Stimulated activated CD4-positive, alpha-beta T cell treated with anti-CD3 and anti-CD28 coated beads, Interleukin-2, amount 100 ng/mL, for 4 hours (primary cell): Measurements from ENCODE around the gene MARK1.

Source experiments
- DNase-seq: peaks from one replicate; pipeline ENCODE4 v3.0.0-alpha.2; 2020; ENCODE audit warnings: low read depth

The MARK1 gene

GRCh38 chr1:220527908-220528678 is at the start of gene MARK1:
Gene MARK1, plus strand, starts transcription at chr1:220528136. Its CDS starts 687 bp downstream, at chr1:220528823.
- no peak for DNase-seq

DNA sequence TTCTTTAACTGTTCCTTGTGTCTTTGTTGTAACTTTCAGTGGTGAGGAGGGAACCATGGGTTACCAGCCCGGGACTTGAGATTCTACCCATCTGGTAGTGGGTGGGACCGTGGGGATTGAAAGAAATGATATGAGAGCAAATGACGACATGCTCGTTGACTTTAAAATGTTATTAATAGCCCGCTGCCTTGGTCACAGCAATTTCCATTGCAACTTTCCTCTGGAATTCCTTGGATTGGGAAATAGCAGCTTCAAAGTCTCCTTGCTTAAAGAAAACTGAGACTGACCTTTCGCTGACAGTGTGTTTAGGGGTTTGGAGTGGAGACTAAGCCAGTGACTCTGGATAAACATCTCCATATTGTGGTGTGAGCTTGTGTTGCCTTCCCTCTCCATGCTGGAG is 44.2 kb upstream of the MARK1 start:
- DNase-seq = no peak

GRCh38 chr1:220484135-220484534 is 43.8 kb upstream of the MARK1 start:
- DNase-seq = no peak

- DNase-seq = no peak
Measured at GRCh38 chr1:220485131-220485530, 42.8 kb upstream of the MARK1 start.

GRCh38 chr1:220485791-220486190 is 42.1 kb upstream of the MARK1 start:
- no peak for DNase-seq

- no peak for DNase-seq
Measured at GRCh38 chr1:220487297-220487820, 40.6 kb upstream of the MARK1 start.

- no peak for DNase-seq
Measured at GRCh38 chr1:220491891-220492290, 36.0 kb upstream of the MARK1 start.

GRCh38 chr1:220497220-220497947 is 30.6 kb upstream of the MARK1 start:
- no peak for DNase-seq

DNA sequence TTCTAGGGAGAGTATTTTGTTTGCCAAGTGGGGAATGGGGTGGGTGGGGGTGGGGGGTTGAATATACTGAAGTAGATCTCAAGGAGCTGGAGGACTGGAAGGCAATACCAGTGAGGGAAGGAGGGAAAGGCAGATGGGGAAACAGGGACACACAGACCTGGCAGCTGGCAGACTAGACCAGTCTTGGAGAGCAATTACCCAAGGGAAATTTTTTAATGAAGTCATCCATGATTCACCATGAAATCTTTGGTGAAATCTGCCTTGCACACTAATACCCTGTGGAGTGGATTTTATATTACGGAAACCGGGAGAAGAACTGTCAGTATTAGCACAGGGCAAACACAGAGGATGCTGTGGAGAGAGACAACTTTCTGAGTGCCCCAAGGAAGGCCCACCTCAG is 29.7 kb upstream of the MARK1 start:
- no peak for DNase-seq

- DNase-seq = no peak
Measured at GRCh38 chr1:220500372-220500771, 27.6 kb upstream of the MARK1 start.

DNA sequence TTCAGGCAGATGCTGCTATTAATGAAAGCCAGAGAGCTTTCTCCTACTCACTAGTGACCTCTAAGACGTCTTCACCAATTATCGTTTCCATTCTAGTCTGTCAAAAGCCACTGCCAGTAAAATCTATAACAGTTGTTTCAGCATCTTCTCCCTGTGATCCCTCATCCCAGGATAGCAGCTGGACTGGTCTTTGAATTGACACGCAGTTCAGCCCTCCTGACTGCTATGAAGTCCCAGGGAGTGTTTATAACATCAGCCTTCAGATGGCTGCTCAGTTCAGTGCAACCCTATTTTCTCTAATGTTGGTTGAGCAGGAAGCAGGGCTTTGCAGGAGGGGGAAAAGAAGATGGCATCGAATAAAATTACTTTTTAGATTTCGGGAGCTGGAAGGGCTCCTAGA is 23.6 kb upstream of the MARK1 start:
- DNase-seq = no peak

- no peak for DNase-seq
Measured at GRCh38 chr1:220507085-220507484, 20.9 kb upstream of the MARK1 start.

DNA sequence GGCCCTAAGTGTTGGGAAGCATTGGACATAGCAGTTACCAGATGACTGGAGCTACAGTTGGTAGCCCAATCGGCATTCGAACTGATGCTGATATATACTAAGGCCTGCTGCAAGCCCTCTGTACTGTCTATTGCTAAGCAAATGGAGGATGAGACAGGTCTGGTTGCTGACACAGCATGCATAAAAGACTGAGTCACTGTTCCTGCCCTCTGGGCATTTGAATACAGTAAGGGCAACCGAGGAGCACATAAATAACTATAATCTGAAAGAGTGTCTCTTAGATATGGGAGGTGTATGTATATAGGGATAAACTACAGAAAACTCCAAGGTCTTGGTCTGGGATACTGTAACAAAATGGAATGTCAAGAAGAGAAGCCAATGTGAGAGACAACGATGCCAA is 16.8 kb upstream of the MARK1 start:
- DNase-seq = no peak

DNA sequence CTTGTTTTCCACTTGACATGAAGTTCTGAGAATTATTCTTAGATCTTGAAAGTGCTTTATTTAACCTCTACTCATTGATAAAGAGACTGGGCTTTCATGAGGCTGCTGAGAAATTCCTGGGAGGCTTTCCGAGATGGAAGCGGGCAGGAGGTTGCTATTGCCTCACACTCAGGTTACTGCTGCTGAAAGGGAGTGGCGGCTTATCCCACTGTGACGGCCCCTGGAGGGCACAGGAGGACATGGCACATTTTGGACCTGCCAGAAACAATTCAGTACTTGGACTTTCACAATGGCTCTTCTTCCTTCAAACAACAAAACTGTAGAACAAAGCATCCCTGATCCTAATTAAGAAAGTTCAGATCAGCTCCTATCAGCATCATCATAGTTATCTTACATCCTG is 16.2 kb upstream of the MARK1 start:
- no peak for DNase-seq

DNA sequence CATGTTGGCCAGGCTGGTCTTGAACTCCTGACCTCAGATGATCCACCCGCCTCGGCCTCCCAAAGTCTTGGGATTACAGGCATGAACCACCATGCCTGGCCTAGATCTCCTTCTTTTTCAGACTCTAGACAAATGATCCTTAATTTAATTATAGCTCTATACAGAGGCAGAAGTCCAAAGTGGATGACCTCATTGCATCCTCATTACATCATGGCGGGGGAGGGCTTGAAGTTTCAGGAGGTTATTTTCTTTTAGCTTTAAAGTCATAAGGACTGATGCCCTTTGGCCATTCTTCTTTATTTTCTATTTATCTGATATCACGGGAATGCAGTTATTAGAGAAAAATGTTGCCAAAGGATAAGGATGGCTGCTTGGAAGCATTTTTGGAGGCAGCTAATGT is 14.1 kb upstream of the MARK1 start:
- DNase-seq = no peak

DNA sequence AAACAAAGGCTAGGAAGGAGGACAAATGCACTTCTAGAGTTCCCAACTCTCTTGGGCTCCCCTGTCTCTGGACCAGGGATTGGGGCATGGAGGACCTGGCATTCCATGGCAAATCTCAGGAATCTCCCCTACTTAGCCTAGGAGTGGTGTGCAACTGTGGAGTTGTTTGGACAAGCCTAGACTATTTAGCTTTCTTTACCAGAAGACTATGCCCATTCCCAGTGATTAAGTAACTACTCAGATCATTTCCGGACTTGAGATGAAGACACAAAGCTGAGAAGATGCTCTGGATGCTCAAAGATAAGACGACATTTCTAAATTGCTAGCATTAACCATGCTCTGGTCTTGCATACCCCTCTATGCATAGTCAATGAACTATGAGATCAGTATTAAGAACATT is 13.7 kb upstream of the MARK1 start:
- DNase-seq = no peak

DNA sequence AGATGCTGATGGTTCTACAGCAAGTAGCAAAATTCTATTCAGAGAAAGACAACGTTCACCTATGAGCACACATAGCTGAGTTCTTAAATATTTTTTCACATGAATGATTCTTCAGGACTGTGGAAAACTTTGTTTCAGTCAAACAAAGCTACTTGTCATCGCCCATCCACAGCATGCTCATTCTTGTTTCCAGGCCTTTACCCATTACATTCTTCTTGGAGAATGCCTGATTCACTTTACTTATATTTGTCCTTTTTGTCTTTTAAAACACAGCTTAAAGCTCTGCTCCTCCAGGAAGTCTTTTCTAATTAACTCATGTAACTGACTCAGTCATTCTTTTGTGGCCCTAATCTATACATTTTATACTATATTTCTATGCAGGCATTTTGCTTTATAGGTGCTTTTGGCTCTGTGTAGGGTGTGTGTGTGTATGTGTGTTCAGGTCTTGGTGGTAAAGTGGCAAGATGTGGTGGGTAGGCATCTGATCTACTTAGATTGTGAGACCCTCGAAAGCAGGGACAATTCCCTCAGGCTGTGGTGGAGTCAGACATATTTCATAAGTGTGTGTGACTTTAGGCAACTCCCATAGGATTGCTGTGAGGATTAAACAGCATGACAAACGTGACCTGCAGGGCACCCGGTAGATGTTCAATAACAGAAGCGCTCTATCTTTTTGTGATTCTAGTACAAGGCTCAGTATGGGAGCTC is 11.8 kb upstream of the MARK1 start:
- DNase-seq = no peak

DNA sequence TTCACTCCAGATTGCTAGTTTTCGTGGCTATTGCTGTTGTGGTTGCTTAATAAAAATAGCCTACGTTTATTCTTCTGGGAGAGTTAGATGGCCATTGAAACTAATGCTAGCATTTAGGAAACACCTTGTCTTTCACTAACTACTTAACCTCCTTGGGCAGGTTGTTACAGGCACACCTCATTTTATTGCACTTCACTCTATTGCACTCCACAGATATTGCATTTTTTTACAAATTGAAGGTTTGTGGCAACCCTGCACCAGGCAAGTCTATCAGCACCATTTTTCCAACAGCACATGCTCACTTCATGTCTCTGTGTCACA is 11.3 kb upstream of the MARK1 start:
- DNase-seq = no peak

GRCh38 chr1:220521778-220522177 is 6.2 kb upstream of the MARK1 start:
- DNase-seq = no peak

DNA sequence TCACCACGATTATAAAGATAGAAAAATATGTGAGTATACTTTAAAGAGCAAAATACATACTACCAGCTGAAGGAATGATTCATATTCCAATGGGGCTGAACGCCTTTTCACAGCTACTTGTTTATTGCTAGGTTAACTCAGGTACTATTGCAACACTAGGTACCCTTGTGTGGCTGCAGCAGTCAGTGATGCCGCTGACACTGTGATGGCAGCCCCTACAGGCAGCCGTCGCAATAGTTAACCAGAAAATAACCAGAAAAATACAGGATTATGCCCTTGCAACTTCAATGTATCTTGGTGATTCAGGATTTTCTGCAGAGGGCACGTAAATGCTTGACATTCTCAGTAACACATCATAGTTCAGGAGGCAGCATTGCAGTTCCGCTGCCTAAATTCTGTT is 1.6 kb upstream of the MARK1 start:
- no peak for DNase-seq

DNA sequence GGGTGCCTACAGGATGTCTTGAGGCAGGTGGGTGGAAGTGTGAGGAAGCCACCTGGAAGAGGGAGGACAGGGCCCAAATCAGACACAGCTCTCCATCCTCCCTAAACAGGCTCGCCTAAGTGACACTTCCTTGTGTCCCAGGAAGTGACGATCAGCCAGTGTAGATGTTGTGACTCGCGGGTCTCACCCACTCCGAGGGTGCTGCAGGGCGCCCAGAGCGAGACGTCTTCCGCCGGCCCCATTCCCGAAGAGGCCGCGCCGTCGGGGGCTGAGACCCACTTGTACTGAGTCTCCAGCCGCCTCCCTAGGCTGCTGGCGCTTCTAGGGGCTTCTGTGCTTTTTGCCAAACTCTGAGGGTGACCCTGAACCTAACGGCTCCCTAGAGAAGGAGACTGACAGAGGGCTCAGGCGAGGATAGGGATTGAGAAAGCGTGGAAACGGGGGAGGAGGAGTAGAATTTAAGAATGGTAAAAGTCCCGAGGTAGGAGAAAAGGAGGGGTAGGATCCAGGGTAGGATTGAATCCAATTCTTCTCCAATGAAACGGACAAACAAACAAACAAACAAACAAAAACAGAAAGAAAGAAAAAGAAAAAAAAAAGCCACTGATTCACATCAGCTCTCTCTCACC is 543 bp upstream of the MARK1 start:
- DNase-seq = no peak

DNA sequence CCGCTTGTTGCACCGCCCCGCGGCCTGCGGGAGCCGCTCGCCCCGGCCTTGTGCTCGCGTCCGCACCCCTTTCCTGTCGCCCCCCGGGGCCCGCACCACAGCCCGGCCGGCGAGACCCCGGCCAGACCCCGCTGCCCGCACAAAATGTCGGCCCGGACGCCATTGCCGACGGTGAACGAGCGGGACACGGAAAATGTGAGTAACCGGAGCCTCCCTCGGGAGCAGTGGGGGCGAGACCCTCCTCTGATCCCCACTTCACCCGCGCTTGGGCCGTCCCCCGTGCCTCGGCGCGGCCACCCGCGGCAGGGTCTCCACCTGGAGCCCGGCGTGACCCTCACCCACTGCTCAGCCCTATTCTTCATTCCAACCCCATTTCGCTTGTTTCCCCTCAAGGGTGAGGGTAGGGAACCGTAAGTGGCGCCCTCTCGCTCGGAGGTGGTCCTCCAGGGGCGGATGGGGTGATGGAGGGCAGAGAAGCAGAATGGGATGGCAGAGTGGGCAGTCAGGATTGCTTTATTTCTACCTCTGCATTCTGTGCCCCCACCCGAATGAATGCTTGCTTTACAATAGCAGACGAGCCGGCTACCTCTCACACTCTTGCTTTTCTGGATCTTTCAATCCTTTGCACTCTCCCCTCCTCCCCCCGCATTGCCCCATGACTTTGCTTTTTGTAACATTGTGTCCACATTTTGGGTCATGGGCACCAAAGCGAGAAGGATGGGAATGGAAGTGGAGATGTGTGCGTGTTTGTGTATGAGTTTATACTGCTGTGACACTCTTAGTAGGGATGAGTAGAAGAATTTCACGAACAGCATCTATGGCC is 954 bp downstream of the MARK1 start:
- DNase-seq = no peak
